Keratinocyte (primary cell): ENCODE results near the gene RBMS3.

Experiments used
- CTCF ChIP-seq, 3 experiments: IDR thresholded peaks in 1 of 3; conservative IDR thresholded peaks in 1 of 3; optimal IDR thresholded peaks in 1 of 3; 2 replicates in 2 of 3; 3 replicates in 1 of 3; pipeline versions ENCODE3 to v1.5.1; 2011; ENCODE audit warnings: low read length in 3 of 3, mild to moderate bottlenecking in 3 of 3, moderate library complexity in 2 of 3, control low read depth in 1 of 3, inconsistent platforms in 1 of 3; ENCODE audit not compliant: insufficient read depth in 2 of 3; ENCODE audit errors: extremely low read depth in 1 of 3
- EZH2 ChIP-seq: IDR thresholded peaks from one replicate; pipeline ENCODE4 v1.6.1; 2012; ENCODE audit warnings: inconsistent platforms, mild to moderate bottlenecking, low read length, moderate library complexity

GRCh38 chr3:29590012-29590411 is 309.1 kb downstream of the RBMS3 start:
- TF ChIP-seq CTCF (optimal IDR thresholded peaks at IDR 0.05 in 1 of 3, IDR thresholded peaks at IDR 0.05 in 1 of 3, conservative IDR thresholded peaks at IDR 0.05 in 1 of 3; ENCODE audit: extremely low read depth in 1 of 3, insufficient read depth in 2 of 3, low read length in 3 of 3): no peak
- no peak for TF ChIP-seq EZH2
